Neuronal stem cell (in vitro differentiated cells): Measurements from ENCODE around the gene PSTK.

Source experiments
- DNase-seq: peaks from one replicate; pipeline ENCODE4 v3.0.0-alpha.2; 2013; ENCODE audit warnings: low spot score
- H2AFZ ChIP-seq: one replicate; pipeline ENCODE4 v1.6.1; 2013; ENCODE audit warnings: mild to moderate bottlenecking, low read length, inconsistent platforms
- H2AK5ac ChIP-seq: 2 replicates; pipeline ENCODE4 v1.6.1; 2013; ENCODE audit warnings: low read depth, mild to moderate bottlenecking, inconsistent platforms, low read length, moderate library complexity, mixed read lengths
- H2BK120ac ChIP-seq: 2 replicates; pipeline ENCODE4 v1.6.1; 2013; ENCODE audit warnings: low read depth, mild to moderate bottlenecking, inconsistent platforms, low read length, moderate library complexity, mixed read lengths
- H2BK12ac ChIP-seq: one replicate; pipeline ENCODE4 v1.6.1; 2013; ENCODE audit warnings: low read length, inconsistent platforms
- H2BK15ac ChIP-seq: 2 replicates; pipeline ENCODE4 v1.6.1; 2013; ENCODE audit warnings: mild to moderate bottlenecking, low read length, inconsistent platforms, mixed read lengths
- H2BK5ac ChIP-seq: one replicate; pipeline ENCODE4 v1.6.1; 2013; ENCODE audit warnings: inconsistent platforms, mild to moderate bottlenecking, low read length, moderate library complexity
- H3K14ac ChIP-seq: one replicate; pipeline ENCODE4 v1.6.1; 2013; ENCODE audit warnings: low read length, inconsistent platforms
- H3K18ac ChIP-seq: 2 replicates; pipeline ENCODE4 v1.6.1; 2013; ENCODE audit warnings: low read length, inconsistent platforms
- H3K23ac ChIP-seq: 2 replicates; pipeline ENCODE4 v1.6.1; 2013; ENCODE audit warnings: low read depth, mild to moderate bottlenecking, mixed read lengths, low read length, inconsistent platforms; ENCODE audit not compliant: poor library complexity
- H3K27ac ChIP-seq: replicated peaks from 3 replicates; pipeline ENCODE4 v1.5.1; 2013; ENCODE audit warnings: low read length, inconsistent platforms
- H3K27me3 ChIP-seq, 3 experiments: 2 replicates each; pipeline ENCODE4 v1.6.1; 2013; ENCODE audit warnings: low read length in 3 of 3, mild to moderate bottlenecking in 2 of 3, inconsistent platforms in 1 of 3, low read depth in 1 of 3, mixed read lengths in 1 of 3, moderate library complexity in 1 of 3; ENCODE audit not compliant: control insufficient read depth in 3 of 3, insufficient read depth in 3 of 3
- H3K36me3 ChIP-seq, 2 donors: replicated peaks in 1 of 2; 2 replicates each; pipeline ENCODE4 v1.6.1; 2013; ENCODE audit warnings: low read length in 2 of 2; ENCODE audit not compliant: control insufficient read depth in 2 of 2, insufficient read depth in 2 of 2
- H3K4ac ChIP-seq: 2 replicates; pipeline ENCODE4 v1.6.1; 2013; ENCODE audit warnings: inconsistent platforms, mild to moderate bottlenecking, low read length, moderate library complexity
- H3K4me1 ChIP-seq, 2 donors: 1 replicate in 1 of 2; 2 replicates in 1 of 2; pipeline ENCODE4 v1.6.1; 2013; ENCODE audit warnings: low read length in 2 of 2, low read depth in 1 of 2; ENCODE audit not compliant: control insufficient read depth in 2 of 2, insufficient read depth in 1 of 2
- H3K4me2 ChIP-seq: one replicate; pipeline ENCODE4 v1.6.1; 2013; ENCODE audit warnings: mild to moderate bottlenecking, low read length, inconsistent platforms; ENCODE audit not compliant: insufficient read depth, poor library complexity, severe bottlenecking
- H3K4me3 ChIP-seq, 2 donors: 2 replicates each; pipeline ENCODE4 v1.5.1; 2013; ENCODE audit warnings: low read length in 2 of 2, mild to moderate bottlenecking in 2 of 2, inconsistent platforms in 1 of 2, moderate library complexity in 1 of 2
- H3K79me1 ChIP-seq: one replicate; pipeline ENCODE4 v1.6.1; 2013; ENCODE audit warnings: low read depth, mild to moderate bottlenecking, inconsistent platforms, low read length, moderate library complexity
- H3K9ac ChIP-seq: one replicate; pipeline ENCODE4 v1.6.1; 2013; ENCODE audit warnings: mild to moderate bottlenecking, low read depth, low read length, inconsistent platforms; ENCODE audit not compliant: poor library complexity
- H3K9me3 ChIP-seq, 2 donors: replicated peaks in 1 of 2; 2 replicates each; pipeline versions ENCODE3 to v1.6.1; 2013; ENCODE audit warnings: low read length in 2 of 2, mild to moderate bottlenecking in 2 of 2, inconsistent platforms in 1 of 2, low read depth in 1 of 2, mixed read lengths in 1 of 2, moderate library complexity in 1 of 2; ENCODE audit not compliant: control insufficient read depth in 2 of 2, insufficient read depth in 1 of 2
- H4K8ac ChIP-seq: one replicate; pipeline ENCODE4 v1.6.1; 2013; ENCODE audit warnings: low read depth, mild to moderate bottlenecking, inconsistent platforms, low read length, moderate library complexity
- H4K91ac ChIP-seq: one replicate; pipeline ENCODE4 v1.6.1; 2013; ENCODE audit warnings: low read length, low read depth, mild to moderate bottlenecking, inconsistent platforms; ENCODE audit not compliant: poor library complexity
- WGBS, 2 donors: extraction: QIAGEN DNeasy Blood & Tissue Kit; methylation state at CpG; one replicate each; pipeline ENCODE4 v1.1.7; 2013; ENCODE audit warnings: missing lambda C conversion rate in 2 of 2, mixed read lengths in 1 of 2; ENCODE audit not compliant: insufficient read length in 2 of 2, insufficient replicate concordance in 1 of 2; ENCODE audit errors: extremely low coverage in 2 of 2; 5-methylcytosine and 5-hydroxymethylcytosine counted together

The PSTK gene

DNA sequence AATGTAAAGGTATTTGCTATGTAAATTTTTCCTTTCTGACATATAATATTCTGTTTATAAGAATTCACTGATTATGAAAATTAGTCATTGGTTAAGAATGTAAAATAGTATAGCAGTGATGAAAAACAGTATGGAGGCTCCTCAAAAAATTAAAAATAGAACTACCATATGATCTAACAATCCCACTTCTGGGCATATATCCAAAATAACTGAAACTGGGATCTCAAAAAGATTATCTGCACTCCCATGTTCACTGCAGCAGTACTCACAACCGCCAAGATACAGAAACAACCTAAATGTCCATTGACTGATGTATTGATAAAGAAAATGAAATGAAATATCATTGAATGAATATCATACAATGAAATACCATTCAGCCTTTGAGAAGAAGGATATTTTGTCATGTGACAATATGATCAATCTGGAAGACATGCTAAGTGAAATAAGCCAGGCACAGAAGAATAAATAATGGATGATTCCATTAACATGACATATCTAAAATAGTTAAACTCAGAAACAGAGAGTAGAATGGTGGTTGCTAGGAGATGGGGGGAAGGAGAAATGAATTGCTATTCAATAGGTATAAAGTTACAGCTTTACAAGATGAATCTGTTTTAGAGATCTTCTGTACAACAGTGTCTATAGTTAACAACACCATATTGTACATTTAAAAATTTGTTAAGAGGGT is 40.2 kb upstream of the PSTK start:
- Histone ChIP-seq H3K23ac (no peak overlapping the region), H3K36me3 (peaks cover 6 to 69% of the 10 kb centered on the region in 2 donors), H3K4me2 (no peak overlapping the region), H3K4me3 (no peak overlapping the region), H3K18ac (no peak overlapping the region), H4K8ac (no peak overlapping the region), H3K27me3 (no peaks in the 10 kb centered on the region), H3K4me1 (no peaks in the 10 kb centered on the region), H2BK15ac (no peak overlapping the region), H3K14ac (no peak overlapping the region), H3K27ac (no peak overlapping the region), H4K91ac (no peak overlapping the region), H2BK120ac (no peak overlapping the region), H2BK5ac (no peak overlapping the region), H3K4ac (no peak overlapping the region), H3K9ac (no peak overlapping the region), H2AK5ac (no peak overlapping the region), H3K79me1 (no peaks in the 10 kb centered on the region), H2BK12ac (no peak overlapping the region), H2AFZ (no peak overlapping the region), H3K9me3 (no peaks in the 10 kb centered on the region)
- WGBS, 2 donors, result no CpG with 5 or more reads among the region's 1 CpG
- no peak for DNase-seq

DNA sequence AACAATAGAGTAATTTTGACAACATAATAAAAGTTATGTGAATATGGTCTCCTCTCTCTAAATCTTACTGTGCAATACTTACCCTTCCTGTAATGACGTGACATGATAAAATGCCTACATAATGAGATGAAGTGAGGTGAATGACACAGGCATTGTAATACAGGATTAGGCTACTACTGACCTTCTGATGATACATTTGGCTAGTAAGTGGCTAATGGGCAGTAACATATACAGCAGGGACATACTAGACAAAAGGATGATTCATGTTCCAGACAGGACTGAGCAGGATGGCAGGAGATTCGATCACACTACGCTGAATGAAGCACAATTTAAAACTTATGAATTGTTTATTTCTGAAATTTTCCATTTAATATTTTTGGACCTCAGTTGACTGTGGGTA is 30.9 kb upstream of the PSTK start:
- no CpG with 5 or more reads among the region's 3 CpGs for WGBS, 2 donors
- Histone ChIP-seq H3K9ac (no peak overlapping the region), H3K4me1 (no peaks in the 10 kb centered on the region), H2BK12ac (no peak overlapping the region), H3K36me3 (peaks cover 6 to 79% of the 10 kb centered on the region in 2 donors), H3K14ac (no peak overlapping the region), H2AK5ac (no peak overlapping the region), H2BK15ac (no peak overlapping the region), H2BK120ac (no peak overlapping the region), H3K4me2 (no peak overlapping the region), H2AFZ (no peak overlapping the region), H3K4ac (no peak overlapping the region), H3K9me3 (no peaks in the 10 kb centered on the region), H3K79me1 (no peaks in the 10 kb centered on the region), H3K27ac (no peak overlapping the region), H4K8ac (no peak overlapping the region), H2BK5ac (no peak overlapping the region), H3K18ac (no peak overlapping the region), H3K27me3 (no peaks in the 10 kb centered on the region), H3K4me3 (no peak overlapping the region), H3K23ac (no peak overlapping the region), H4K91ac (no peak overlapping the region)
- no peak for DNase-seq

DNA sequence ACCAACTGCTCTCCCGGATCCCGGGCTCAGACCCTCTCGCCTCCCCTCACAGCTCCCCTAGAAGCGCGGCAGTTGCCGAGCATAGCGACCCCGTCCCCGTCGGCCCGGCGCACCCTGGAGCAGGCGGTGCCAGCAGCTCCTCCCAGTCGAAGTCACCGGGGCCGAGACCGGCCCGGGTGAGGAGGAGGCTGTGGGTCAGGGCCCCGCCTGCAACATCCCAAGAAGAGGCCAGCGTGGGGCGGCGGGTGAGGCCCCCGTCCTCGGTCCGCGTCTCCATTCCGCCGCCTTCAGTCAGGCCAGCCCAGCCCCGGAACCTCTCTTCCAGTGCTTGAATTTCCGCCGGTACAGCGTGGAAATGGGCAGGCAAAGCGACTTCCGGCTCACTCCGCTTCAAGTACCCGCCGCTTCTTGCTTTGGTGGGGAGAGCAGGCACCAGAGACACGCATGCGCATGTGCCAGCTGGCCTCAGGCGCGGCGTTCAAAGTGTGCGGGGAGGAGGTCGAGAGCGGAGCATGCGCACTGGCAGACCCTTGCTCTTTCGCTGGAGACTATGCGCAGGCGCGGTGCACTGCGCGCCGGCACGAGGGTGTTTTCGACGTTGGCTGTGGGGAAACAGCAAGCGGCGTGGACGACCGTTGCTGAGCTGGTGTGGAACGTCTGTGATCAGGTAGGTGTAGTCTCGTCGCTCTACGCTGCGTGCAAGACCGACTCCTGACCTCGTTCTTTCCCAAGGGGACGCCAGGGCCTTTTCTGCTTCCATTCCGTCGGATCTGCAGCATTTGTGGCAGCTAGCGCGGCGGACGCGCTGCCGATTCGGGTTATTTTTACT is 26.1 kb upstream of the PSTK start, which contains the start of gene C10orf88:
Gene C10orf88, minus strand, starts transcription at position 326 of the 829 bp plus-strand sequence. Its CDS starts 49 bp downstream, at position 277.
- Histone ChIP-seq H3K4me3 (peak within 1 kb of the TSS; percentile 73 to 93), H3K79me1 (no peaks in the 10 kb centered on the region), H2BK120ac (peak within 1 kb of the TSS; percentile 82), H2AK5ac (peak within 1 kb of the TSS; percentile 85), H2BK15ac (peak within 1 kb of the TSS; percentile 91), H3K27ac (peak within 1 kb of the TSS; percentile 75), H3K4me2 (peak within 1 kb of the TSS; percentile 79), H2BK5ac (no peak within 1 kb of the TSS), H3K27me3 (no peaks in the 10 kb centered on the region), H2AFZ (peak within 1 kb of the TSS; percentile 82), H2BK12ac (peak within 1 kb of the TSS; percentile 73), H4K8ac (peak within 1 kb of the TSS; percentile 67), H3K4ac (no peak within 1 kb of the TSS), H3K9ac (peak within 1 kb of the TSS; percentile 96), H3K18ac (peak within 1 kb of the TSS; percentile 98), H3K23ac (peak within 1 kb of the TSS; percentile 38), H3K9me3 (peaks cover 3 to 5% of the 10 kb centered on the region in 2 donors), H4K91ac (no peak within 1 kb of the TSS), H3K4me1 (peaks cover 2 to 3% of the 10 kb centered on the region in 2 donors), H3K14ac (peak within 1 kb of the TSS; percentile 58), H3K36me3 (peaks cover 0 to 34% of the 10 kb centered on the region in 2 donors)
- no CpG with 5 or more reads among the region's 77 CpGs for WGBS, 2 donors
- peak; percentile 97 for DNase-seq

DNA sequence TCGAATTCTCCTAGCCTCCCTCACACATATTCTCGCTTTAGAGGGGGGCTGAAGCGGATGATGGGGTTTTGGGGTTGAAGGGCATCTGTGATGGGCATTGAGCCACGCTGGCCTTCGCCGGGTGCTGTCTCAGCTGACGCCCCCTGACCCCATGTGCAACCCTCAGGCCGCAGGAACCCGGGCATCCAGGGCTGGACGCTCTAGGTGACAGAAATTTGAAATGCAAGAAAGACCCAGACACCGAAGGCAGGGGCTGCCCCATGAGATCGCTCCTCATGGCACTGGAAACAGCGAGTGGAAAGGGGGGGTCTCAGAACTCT is 25.5 kb upstream of the PSTK start:
- whole genome bisulfite sequencing, 2 donors, result no CpG with 5 or more reads among the region's 13 CpGs
- no peak overlapping the region for H2BK12ac ChIP-seq
- H3K27ac ChIP-seq, result no peak overlapping the region

More for the DNA sequence above, 25.5 kb upstream of the PSTK start:
- H4K91ac ChIP-seq, result no peak overlapping the region
- no peak overlapping the region for H2BK5ac ChIP-seq
- peaks cover 2 to 3% of the 10 kb centered on the region in 2 donors for H3K4me1 ChIP-seq
- H2AK5ac ChIP-seq, result peak overlapping the region; percentile 85
- H4K8ac ChIP-seq, result peak overlapping the region; percentile 67
- H2BK15ac ChIP-seq, result peak overlapping the region; percentile 91
- peak overlapping the region in 1 of 2 donors; percentile 73 for H3K4me3 ChIP-seq
- H3K14ac ChIP-seq, result peak overlapping the region; percentile 58
- H3K79me1 ChIP-seq, result no peaks in the 10 kb centered on the region
- DNase-seq, result no peak
- no peak overlapping the region for H3K9ac ChIP-seq
- H3K23ac ChIP-seq, result peak overlapping the region; percentile 38
- peaks cover 3 to 5% of the 10 kb centered on the region in 2 donors for H3K9me3 ChIP-seq
- peak overlapping the region; percentile 89 for H3K18ac ChIP-seq
- H3K36me3 ChIP-seq, result peaks cover 0 to 29% of the 10 kb centered on the region in 2 donors
- H3K4me2 ChIP-seq, result peak overlapping the region; percentile 79
- H3K27me3 ChIP-seq, result no peaks in the 10 kb centered on the region
- H3K4ac ChIP-seq, result no peak overlapping the region
- H2BK120ac ChIP-seq, result no peak overlapping the region
- peak overlapping the region; percentile 82 for H2AFZ ChIP-seq
